B cell (primary cell): ENCODE data around the gene SLC35E3. TPM values are rescaled to one million over a fixed set of nuclear protein-coding genes. Genes with fewer than 3 reads are reported as not detected.
"Not testable (repeated sequence)": the region's sequence is repeated elsewhere in the genome, so short reads cannot be mapped to it uniquely, and the experiment has no call there.

Experiments
- ATAC-seq: fragments of 200-7000 bp; cut with Tn5 transposase; one replicate; pipeline ENCODE4 v1.10.0; 2021; ENCODE audit warnings: low read depth, mild to moderate bottlenecking, moderate number of reproducible peaks, moderate library complexity
- CTCF ChIA-PET: fragments of 350-600 bp; sonication (Branson Sonifier 250); formaldehyde crosslinking; loops from one replicate; lab custom pipeline; 2021; ENCODE audit warnings: antibody characterized with exemption, inconsistent platforms; lab: Charles Lee
- POLR2A ChIA-PET: fragments of 350-600 bp; sonication (Branson Sonifier 250); formaldehyde crosslinking; loops from one replicate; lab custom pipeline; 2021; ENCODE audit warnings: antibody characterized with exemption; lab: Charles Lee
- DNase-seq: peaks from one replicate; pipeline ENCODE4 v3.0.0; 2013
- H2AFZ ChIP-seq: 2 replicates; pipeline ENCODE4 v1.6.1; 2012; ENCODE audit warnings: mild to moderate bottlenecking, low read depth, low read length; ENCODE audit not compliant: insufficient read depth, poor library complexity, severe bottlenecking
- H3K27ac ChIP-seq, 2 donors: 1 replicate in 1 of 2; 2 replicates in 1 of 2; pipeline ENCODE4 v1.5.1; 2012 to 2013; ENCODE audit warnings: low read length in 2 of 2, mild to moderate bottlenecking in 2 of 2, moderate library complexity in 1 of 2
- H3K27me3 ChIP-seq, 4 experiments: fragments of 200-600 bp in 1 of 4; sonication (generic) in 1 of 4; replicated peaks in 1 of 4; 1 replicate in 2 of 4; 2 replicates in 2 of 4; pipeline versions ENCODE4 v1.6.1 to v1.7.0; 2013 to 2016; ENCODE audit warnings: low read length in 3 of 4, mild to moderate bottlenecking in 2 of 4, mixed read lengths in 1 of 4, moderate library complexity in 1 of 4; ENCODE audit not compliant: insufficient read depth in 4 of 4, control insufficient read depth in 3 of 4; ENCODE audit errors: control extremely low read depth in 1 of 4
- H3K36me3 ChIP-seq, 2 experiments: replicated peaks in 1 of 2; 1 replicate in 1 of 2; 2 replicates in 1 of 2; pipeline versions ENCODE4 v1.6.1 to v1.7.1; 2013; ENCODE audit warnings: low read length in 1 of 2; ENCODE audit not compliant: insufficient read depth in 2 of 2, control insufficient read depth in 1 of 2; ENCODE audit errors: control extremely low read depth in 1 of 2, extremely low read depth in 1 of 2
- H3K4me1 ChIP-seq, 2 donors: fragments of 200-600 bp in 1 of 2; sonication (generic) in 1 of 2; 1 replicate in 1 of 2; 2 replicates in 1 of 2; pipeline versions ENCODE4 v1.5.1 to v1.6.1; 2013 to 2017; ENCODE audit warnings: low read length in 2 of 2; ENCODE audit not compliant: control insufficient read depth in 2 of 2, insufficient read depth in 2 of 2
- H3K4me2 ChIP-seq: replicated peaks from 2 replicates; pipeline ENCODE3; 2012; ENCODE audit warnings: mild to moderate bottlenecking, low read depth, low read length; ENCODE audit not compliant: poor library complexity, severe bottlenecking
- H3K4me3 ChIP-seq, 5 experiments: fragments of 200-600 bp in 1 of 5; sonication (generic) in 1 of 5; 1 replicate in 3 of 5; 2 replicates in 2 of 5; pipeline versions ENCODE4 v1.5.1 to v1.7.0; 2011 to 2016; ENCODE audit warnings: low read length in 4 of 5, mild to moderate bottlenecking in 4 of 5, low read depth in 2 of 5, control low read depth in 1 of 5, moderate library complexity in 1 of 5; ENCODE audit not compliant: insufficient read depth in 1 of 5; ENCODE audit errors: control extremely low read depth in 1 of 5, extremely low read depth in 1 of 5
- H3K79me2 ChIP-seq: fragments of 200-600 bp; sonication (generic); one replicate; pipeline ENCODE4 v1.6.0; 2016; ENCODE audit warnings: low read length; ENCODE audit not compliant: control insufficient read depth, insufficient read depth
- H3K9ac ChIP-seq: fragments of 200-600 bp; sonication (generic); 2 replicates; pipeline ENCODE4 v1.6.1; 2017; ENCODE audit warnings: mild to moderate bottlenecking, low read length, moderate library complexity
- H3K9me3 ChIP-seq, 3 donors: one replicate each; pipeline versions ENCODE4 v1.6.1 to v1.7.1; 2013; ENCODE audit warnings: low read length in 2 of 3; ENCODE audit not compliant: control insufficient read depth in 2 of 3, insufficient read depth in 1 of 3; ENCODE audit errors: control extremely low read depth in 1 of 3
- H4K20me1 ChIP-seq: 2 replicates; pipeline ENCODE4 v1.6.0; 2012; ENCODE audit warnings: mild to moderate bottlenecking, low read length; ENCODE audit not compliant: insufficient read depth, control insufficient read depth, poor library complexity, severe bottlenecking
- H3K27ac Mint-ChIP-seq: one replicate; pipeline ENCODE4 v1.8.0; 2021; ENCODE audit warnings: mixed read lengths
- H3K27me3 Mint-ChIP-seq: one replicate; pipeline ENCODE4 v1.8.0; 2021; ENCODE audit warnings: mixed read lengths
- H3K4me1 Mint-ChIP-seq: one replicate; pipeline ENCODE4 v1.8.0; 2021; ENCODE audit warnings: mixed read lengths
- H3K4me3 Mint-ChIP-seq: one replicate; pipeline ENCODE4 v1.8.0; 2021; ENCODE audit warnings: mixed read lengths
- H3K9me3 Mint-ChIP-seq: one replicate; pipeline ENCODE4 v1.8.0; 2022; ENCODE audit warnings: mixed read lengths; ENCODE audit not compliant: insufficient read depth
- CTCF ChIP-seq: fragments of 200-600 bp; IDR thresholded peaks from one replicate; pipeline ENCODE4 v1.8.0; 2022; ENCODE audit warnings: antibody characterized with exemption, mild to moderate bottlenecking
- EZH2 ChIP-seq: IDR thresholded peaks from 2 replicates; pipeline ENCODE4 v1.6.1; 2012; ENCODE audit warnings: borderline replicate concordance, low read depth, mild to moderate bottlenecking, moderate library complexity, low read length; ENCODE audit not compliant: insufficient read depth, poor library complexity, severe bottlenecking
- WGBS: methylation state at CpG from one replicate; pipeline ENCODE4 v1.1.5; 2013; ENCODE audit warnings: missing lambda C conversion rate; ENCODE audit not compliant: insufficient coverage; 5-methylcytosine and 5-hydroxymethylcytosine counted together
- intact Hi-C: fragments of 100-400 bp; cut with micrococcal nuclease; formaldehyde crosslinking; loops from one replicate; pipeline ENCODE4 v1.10.0; 2022
- polyA plus RNA-seq: library from polyadenylated mRNA; depleted of rRNA; stranded (reverse); fragments of >200 nt; gene quantifications from 2 replicates; pipeline ENCODE4 v1.2.3, GENCODE V29; 2012
- total RNA-seq, 2 donors: library from RNA; stranded (reverse); fragments of 120-200 nt in 1 of 2; gene quantifications; 1 replicate in 1 of 2; 2 replicates in 1 of 2; pipeline versions ENCODE4 v1.2.3 to v1.2.4, GENCODE V29; 2013 to 2022

Gene SLC35E3
- total and polyA plus RNA-seq, 2 donors (not counting 1 experiment from before 2014, with no cell fraction given): 7.0 to 15.1 TPM

GRCh38 chr12:68806488-68807237 lies 60.7 kb downstream of the SLC35E3 start:
- Mint-ChIP-seq H3K4me1 (peaks cover 17% of the 10 kb centered on the region), H3K27me3 (no peaks in the 10 kb centered on the region), H3K9me3 (no peaks in the 10 kb centered on the region), H3K27ac (peak overlapping the region; percentile 99), H3K4me3 (peak overlapping the region; percentile 97)
- TF ChIP-seq CTCF (no peak), EZH2 (no peak)
- H4K20me1 ChIP-seq: no peaks in the 10 kb centered on the region
- H2AFZ ChIP-seq: peak overlapping the region; percentile 92
- peak overlapping the region; percentile 90 for H3K9ac ChIP-seq
- peaks cover 11% of the 10 kb centered on the region in 2 donors for H3K4me1 ChIP-seq
- ATAC-seq: no peak
- WGBS: 98% methylated on average over 10 of the region's 18 CpGs
- H3K9me3 ChIP-seq: no peaks in the 10 kb centered on the region
- H3K36me3 ChIP-seq: peaks cover 0 to 3% of the 10 kb centered on the region in 2 experiments
- CTCF ChIA-PET: interaction anchor here (1.0 to 1.9 kb wide), 3 partner anchors 11 to 583 kb away, joined by 4 to 19 read pairs (median 6); partner anchors contain the start of gene SLC35E3
- POLR2A ChIA-PET: interaction anchor here (2.0 to 2.6 kb wide), 2 partner anchors 61 to 196 kb away, joined by 13 to 29 read pairs; partner anchors contain the start of genes RAP1B and SLC35E3
- H3K4me3 ChIP-seq: peak overlapping the region in 3 of 5 experiments; percentile 65 to 91 (median 74)
- H3K27ac ChIP-seq: peak overlapping the region; percentile 83 to 95
- H3K79me2 ChIP-seq: peaks cover 25% of the 10 kb centered on the region
- intact Hi-C loops: loop anchor here (1.0 to 10.0 kb wide), 5 partner anchors 14 to 1159 kb away; partner anchors contain the start of genes CPSF6, DYRK2, IL26 and SLC35E3
- H3K27me3 ChIP-seq: no peaks in the 10 kb centered on the region
- DNase-seq: no peak
- peak overlapping the region; percentile 85 for H3K4me2 ChIP-seq

DNA sequence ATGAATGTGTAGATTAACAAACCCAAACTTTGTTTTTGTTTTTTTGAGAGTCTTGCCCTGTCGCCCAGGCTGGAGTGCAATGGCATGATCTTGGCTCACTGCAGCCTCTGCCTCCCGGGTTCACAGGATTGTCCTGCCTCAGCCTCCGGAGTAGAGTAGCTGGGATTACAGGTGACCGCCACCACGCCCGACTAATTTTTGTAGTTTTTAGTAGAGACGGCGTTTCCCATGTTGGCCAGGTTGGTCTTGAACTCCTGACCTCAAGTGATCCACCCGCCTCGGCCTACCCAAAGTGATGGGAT lies 61.2 kb downstream of the SLC35E3 start:
- H3K9me3 Mint-ChIP-seq, ATAC-seq: not testable (repeated sequence)

More for the DNA sequence above, 61.2 kb downstream of the SLC35E3 start:
- Mint-ChIP-seq H3K4me3 (peak overlapping the region; percentile 97), H3K27ac (peak overlapping the region; percentile 99), H3K4me1 (peaks cover 16% of the 10 kb centered on the region)
- Histone ChIP-seq H2AFZ (peak overlapping the region; percentile 92), H3K4me2 (peak overlapping the region; percentile 85), H3K4me3 (peak overlapping the region; percentile 65 to 95 (median 84)), H3K27ac (peak overlapping the region; percentile 83 to 95), H3K9ac (peak overlapping the region; percentile 90), H3K4me1 (peaks cover 11% of the 10 kb centered on the region in 2 donors), H3K79me2 (peaks cover 25% of the 10 kb centered on the region)
- not testable (repeated sequence) for H3K9me3 ChIP-seq, H4K20me1 ChIP-seq, H3K27me3 ChIP-seq, DNase-seq, H3K27me3 Mint-ChIP-seq, H3K36me3 ChIP-seq
- ChIA-PET CTCF (interaction anchor here (1.0 to 2.1 kb wide), 9 partner anchors 7 to 584 kb away, joined by 3 to 19 read pairs (median 5); partner anchors contain the start of gene SLC35E3), POLR2A (interaction anchor here (1.2 to 2.6 kb wide), 5 partner anchors 13 to 1538 kb away, joined by 3 to 29 read pairs (median 8); partner anchors contain the start of genes CAND1, RAP1B and SLC35E3)
- WGBS: 27% methylated on average over 10 of the region's 10 CpGs
- intact Hi-C loops: loop anchor here (1.0 to 10.0 kb wide), 5 partner anchors 14 to 1160 kb away; partner anchors contain the start of genes CPSF6, DYRK2, IL26 and SLC35E3
